ENCODE results near the gene HDAC7. TPM values are rescaled to one million over a fixed set of nuclear protein-coding genes. Genes with fewer than 3 reads are reported as not detected.

HDAC7 gene
- total and polyA plus RNA-seq, 4 donors: 3.5 to 14.7 (median 7.2) TPM

- no peak for DNase-seq (ENCODE audit: low spot score)
- Histone ChIP-seq H3K9ac (ENCODE audit: low read depth in 1 of 2, low read length in 2 of 2) (no peak overlapping the region), H3K4me3 (ENCODE audit: low read depth in 1 of 3, low read length in 3 of 3) (no peak overlapping the region), H3K27me3 (ENCODE audit: control insufficient read depth in 4 of 4, insufficient read depth in 4 of 4, low read length in 3 of 4) (no peaks in the 10 kb centered on the region), H3K4me1 (ENCODE audit: control insufficient read depth in 4 of 4, insufficient read depth in 4 of 4, low read length in 3 of 4) (peaks cover 0 to 9% (median 4%) of the 10 kb centered on the region in 4 donors), H3K9me3 (ENCODE audit: control insufficient read depth in 4 of 4, low read length in 3 of 4) (no peaks in the 10 kb centered on the region), H3K27ac (ENCODE audit: low read depth in 1 of 2, low read length in 2 of 2) (no peak overlapping the region), H3K36me3 (ENCODE audit: control insufficient read depth in 4 of 4, insufficient read depth in 3 of 4, low read depth in 1 of 4, low read length in 3 of 4) (peaks cover 0 to 9% (median 0%) of the 10 kb centered on the region in 4 donors)
- WGBS: 48% methylated on average over 10 of the region's 10 CpGs
- TF ChIP-seq TAF1 (conservative IDR thresholded peaks at IDR 0.05) (no peak), SP1 (IDR thresholded peaks at IDR 0.05) (no peak), ATF3 (IDR thresholded peaks at IDR 0.05) (no peak), FOXA2 (IDR thresholded peaks at IDR 0.05) (no peak), MAX (IDR thresholded peaks at IDR 0.05) (no peak), EGR1 (IDR thresholded peaks at IDR 0.05; ENCODE audit: low read depth in 2 of 2) (no peak), YY1 (IDR thresholded peaks at IDR 0.05) (no peak), RAD21 (IDR thresholded peaks at IDR 0.05) (peak; percentile 80 to 86), GABPA (IDR thresholded peaks at IDR 0.05 in 1 of 2, conservative IDR thresholded peaks at IDR 0.05 in 1 of 2) (no peak), FOXA1 (IDR thresholded peaks at IDR 0.05) (no peak), ZBTB33 (IDR thresholded peaks at IDR 0.05) (no peak)
- TF ChIP-seq, protein P1, sequence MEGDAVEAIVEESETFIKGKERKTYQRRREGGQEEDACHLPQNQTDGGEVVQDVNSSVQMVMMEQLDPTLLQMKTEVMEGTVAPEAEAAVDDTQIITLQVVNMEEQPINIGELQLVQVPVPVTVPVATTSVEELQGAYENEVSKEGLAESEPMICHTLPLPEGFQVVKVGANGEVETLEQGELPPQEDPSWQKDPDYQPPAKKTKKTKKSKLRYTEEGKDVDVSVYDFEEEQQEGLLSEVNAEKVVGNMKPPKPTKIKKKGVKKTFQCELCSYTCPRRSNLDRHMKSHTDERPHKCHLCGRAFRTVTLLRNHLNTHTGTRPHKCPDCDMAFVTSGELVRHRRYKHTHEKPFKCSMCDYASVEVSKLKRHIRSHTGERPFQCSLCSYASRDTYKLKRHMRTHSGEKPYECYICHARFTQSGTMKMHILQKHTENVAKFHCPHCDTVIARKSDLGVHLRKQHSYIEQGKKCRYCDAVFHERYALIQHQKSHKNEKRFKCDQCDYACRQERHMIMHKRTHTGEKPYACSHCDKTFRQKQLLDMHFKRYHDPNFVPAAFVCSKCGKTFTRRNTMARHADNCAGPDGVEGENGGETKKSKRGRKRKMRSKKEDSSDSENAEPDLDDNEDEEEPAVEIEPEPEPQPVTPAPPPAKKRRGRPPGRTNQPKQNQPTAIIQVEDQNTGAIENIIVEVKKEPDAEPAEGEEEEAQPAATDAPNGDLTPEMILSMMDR (IDR thresholded peaks at IDR 0.05; ENCODE audit: low read depth, low read length, missing input control): peak; percentile 58
Measured at GRCh38 chr12:47797441-47797840, 22.3 kb downstream of the HDAC7 start.

- 92% methylated on average over 22 of the region's 22 CpGs for WGBS
- H3K36me3 ChIP-seq (ENCODE audit: control insufficient read depth in 4 of 4, insufficient read depth in 3 of 4, low read depth in 1 of 4, low read length in 3 of 4): peaks cover 0 to 17% (median under 1%) of the 10 kb centered on the region in 4 donors
- no peak for DNase-seq (ENCODE audit: low spot score)
- no peak overlapping the region for H3K27ac ChIP-seq (ENCODE audit: low read depth in 1 of 2, low read length in 2 of 2)
- TF ChIP-seq GABPA (IDR thresholded peaks at IDR 0.05 in 1 of 2, conservative IDR thresholded peaks at IDR 0.05 in 1 of 2) (no peak), HNF4G (IDR thresholded peaks at IDR 0.05) (no peak), NR2F2 (IDR thresholded peaks at IDR 0.05) (no peak)
- no peak overlapping the region for H3K4me3 ChIP-seq (ENCODE audit: low read depth in 1 of 3, low read length in 3 of 3)
- H3K9me3 ChIP-seq (ENCODE audit: control insufficient read depth in 4 of 4, low read length in 3 of 4): no peaks in the 10 kb centered on the region
- peaks cover 0 to 6% (median 0%) of the 10 kb centered on the region in 4 donors for H3K4me1 ChIP-seq (ENCODE audit: control insufficient read depth in 4 of 4, insufficient read depth in 4 of 4, low read length in 3 of 4)
- H3K9ac ChIP-seq (ENCODE audit: low read depth in 1 of 2, low read length in 2 of 2): no peak overlapping the region
- H3K27me3 ChIP-seq (ENCODE audit: control insufficient read depth in 4 of 4, insufficient read depth in 4 of 4, low read length in 3 of 4): no peaks in the 10 kb centered on the region
Measured at GRCh38 chr12:47795814-47796411, 23.8 kb downstream of the HDAC7 start.

Measured in liver (tissue), 9 donors.